HG03520 (cell line): Measurements from ENCODE around the gene TPRKB.
"Not testable (repeated sequence)": the region's sequence is repeated elsewhere in the genome, so short reads cannot be mapped to it uniquely, and the experiment has no call there.

Experiments
- ATAC-seq: cut with Tn5 transposase; IDR thresholded peaks from one replicate; pipeline ENCODE4 v1.9.1; 2021; ENCODE audit warnings: mild to moderate bottlenecking, moderate library complexity; ENCODE audit not compliant: unreplicated experiment

TPRKB gene

GRCh38 chr2:73740767-73741166, 3.6 kb upstream of the TPRKB start:
- ATAC-seq: no peak

- no peak for ATAC-seq
These were observed 2.0 kb upstream of the TPRKB start for GRCh38 chr2:73739101-73739500.

DNA sequence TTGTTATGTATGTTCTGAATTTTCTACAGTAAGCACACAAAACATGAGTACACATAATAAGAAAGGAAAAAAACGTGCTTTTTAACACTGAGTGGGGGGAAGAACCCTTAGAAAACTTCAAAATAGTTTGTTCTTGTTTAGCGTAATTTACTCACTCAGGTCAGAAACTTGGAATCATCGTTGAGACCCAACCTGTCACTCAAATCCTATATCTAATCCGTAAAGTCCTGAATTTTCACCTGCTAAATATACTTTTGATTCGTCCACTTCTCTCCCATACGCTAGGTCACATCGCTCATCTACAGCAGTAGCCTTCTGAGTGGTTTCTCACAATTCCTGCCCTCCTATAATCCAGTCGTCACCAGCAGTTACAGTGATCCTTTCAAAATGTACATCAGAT, 767 bp downstream of the TPRKB start:
- peak; percentile 5 for ATAC-seq

GRCh38 chr2:73730810-73731209, 6.3 kb downstream of the TPRKB start:
- ATAC-seq: no peak

- no peak for ATAC-seq
These were observed 8.4 kb downstream of the TPRKB start for GRCh38 chr2:73728711-73729110.

DNA sequence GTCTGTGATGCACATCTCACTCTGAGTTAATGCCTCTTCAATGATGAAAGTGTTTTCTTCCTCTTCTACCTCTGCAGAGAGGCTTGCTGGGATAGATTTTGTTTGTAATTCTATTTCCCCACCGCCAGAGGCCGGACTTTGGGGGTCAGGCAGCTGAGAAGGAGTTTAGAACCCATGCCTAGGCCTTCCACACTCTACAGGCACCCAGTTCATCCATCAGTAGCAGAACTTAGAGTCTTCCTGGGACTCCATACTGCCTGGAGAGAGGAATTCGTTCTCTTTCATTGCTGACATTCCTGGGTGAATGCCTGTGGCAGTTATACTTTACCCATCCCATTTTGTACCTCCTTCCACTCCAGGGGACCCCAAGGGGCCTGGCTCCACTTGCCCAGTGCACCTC, 9.1 kb downstream of the TPRKB start:
- no peak for ATAC-seq

- not testable (repeated sequence) for ATAC-seq
These were observed 10.5 kb downstream of the TPRKB start for GRCh38 chr2:73726657-73727056.

GRCh38 chr2:73718851-73719621, 18.1 kb downstream of the TPRKB start:
- no peak for ATAC-seq

- ATAC-seq: no peak
These were observed 18.7 kb downstream of the TPRKB start for GRCh38 chr2:73718421-73718820.

- not testable (repeated sequence) for ATAC-seq
These were observed 19.4 kb downstream of the TPRKB start for GRCh38 chr2:73717695-73718094.

DNA sequence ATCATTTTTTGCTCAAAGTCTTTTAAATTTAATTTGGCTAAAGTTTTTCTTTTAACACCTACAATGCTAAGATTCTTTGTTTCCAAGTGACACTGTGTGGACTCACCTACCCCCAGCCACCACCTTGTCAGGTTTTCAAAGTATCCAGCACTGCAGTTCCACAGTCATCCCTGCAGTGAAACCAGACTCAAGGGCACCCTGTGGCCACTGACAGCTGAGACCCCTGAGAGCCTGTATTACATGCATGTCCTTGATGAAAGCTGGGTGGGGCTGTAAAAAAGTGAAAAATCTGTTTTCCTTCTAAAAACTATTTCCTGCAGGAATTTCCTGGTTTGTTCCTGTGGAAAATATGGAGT, 19.9 kb downstream of the TPRKB start:
- no peak for ATAC-seq

GRCh38 chr2:73716543-73717250, 20.4 kb downstream of the TPRKB start:
- ATAC-seq: no peak

DNA sequence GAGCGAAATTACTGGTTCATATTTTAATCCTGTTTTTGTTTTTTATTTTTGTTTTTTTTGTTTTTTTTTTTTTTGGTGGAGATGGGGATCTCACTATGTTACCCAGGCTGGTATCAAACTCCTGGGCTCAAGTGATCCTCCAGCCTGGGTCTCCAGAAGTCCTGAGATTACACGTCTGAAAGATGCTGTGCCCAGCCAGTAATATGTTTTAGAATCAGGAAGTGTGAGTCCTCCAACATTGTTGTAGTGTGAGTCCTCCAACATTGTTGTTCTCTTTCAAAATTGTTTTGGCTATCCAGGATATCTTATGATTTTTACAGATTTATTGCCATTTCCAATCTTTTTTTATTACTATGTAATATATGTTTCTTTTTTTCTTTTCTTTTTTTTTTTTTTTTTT, 23.1 kb downstream of the TPRKB start:
- ATAC-seq: no peak

DNA sequence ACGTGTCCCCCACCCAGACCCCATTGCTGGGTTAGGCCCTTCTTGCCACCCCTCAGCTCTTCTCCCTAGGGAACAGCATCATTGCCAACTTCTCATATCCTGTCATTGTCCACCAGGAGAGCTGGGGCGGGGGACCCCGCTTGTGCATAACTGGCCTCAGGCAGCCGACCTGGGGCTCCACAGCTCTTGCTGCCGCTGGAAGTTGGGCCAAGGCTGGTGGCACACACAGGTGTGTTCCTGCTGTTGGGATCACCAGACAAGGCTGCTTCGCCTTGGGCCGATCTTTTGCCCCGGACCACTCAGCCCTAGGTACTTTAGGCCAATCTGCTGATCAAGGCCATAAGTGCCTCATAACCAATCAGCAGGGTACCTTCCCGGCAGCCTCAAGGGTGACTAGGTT, 28.6 kb downstream of the TPRKB start:
- ATAC-seq: no peak

DNA sequence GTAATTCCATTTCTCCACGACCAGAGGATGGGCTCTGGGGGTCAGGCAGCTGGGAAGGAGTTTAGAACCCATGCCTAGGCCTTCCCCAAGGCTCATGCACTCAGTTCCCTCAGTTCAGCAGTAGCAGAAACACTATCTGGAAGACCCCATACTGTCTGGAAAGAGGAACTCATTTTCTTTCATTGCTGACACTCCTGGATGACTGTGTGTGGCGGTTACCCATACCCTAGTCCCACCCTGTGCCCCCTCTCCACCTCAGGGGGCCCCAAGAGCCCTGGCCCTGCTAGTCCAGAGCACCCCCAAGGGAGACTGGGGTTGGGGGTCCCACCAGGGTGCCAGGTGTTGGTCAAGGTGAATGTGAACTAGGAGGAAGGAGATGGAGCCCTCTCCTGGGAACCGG, 29.5 kb downstream of the TPRKB start:
- ATAC-seq: no peak

GRCh38 chr2:73707058-73707457, 30.1 kb downstream of the TPRKB start:
- no peak for ATAC-seq

- no peak for ATAC-seq
These were observed 32.1 kb downstream of the TPRKB start for GRCh38 chr2:73705091-73705490.

DNA sequence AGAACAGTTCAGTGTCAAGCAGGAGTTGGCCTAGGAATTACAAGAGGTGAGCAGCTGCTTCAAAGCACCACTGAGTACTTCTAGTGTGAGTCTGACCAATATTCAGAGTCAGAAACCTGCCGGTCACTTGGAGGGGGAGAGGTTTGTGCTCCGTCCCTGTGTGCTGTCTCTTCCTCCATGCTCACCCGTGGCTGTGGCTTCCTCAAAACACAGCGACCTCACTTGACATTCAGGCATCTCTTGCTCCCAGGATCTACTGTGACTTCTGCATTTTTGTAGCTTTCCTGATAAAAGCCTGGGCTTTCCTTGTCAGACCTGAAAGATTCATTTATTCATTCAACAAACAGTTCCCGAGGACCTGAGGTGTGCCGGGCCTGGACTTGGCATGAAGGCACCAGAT, 32.9 kb downstream of the TPRKB start:
- no peak for ATAC-seq

GRCh38 chr2:73703675-73704074, 33.5 kb downstream of the TPRKB start:
- no peak for ATAC-seq

DNA sequence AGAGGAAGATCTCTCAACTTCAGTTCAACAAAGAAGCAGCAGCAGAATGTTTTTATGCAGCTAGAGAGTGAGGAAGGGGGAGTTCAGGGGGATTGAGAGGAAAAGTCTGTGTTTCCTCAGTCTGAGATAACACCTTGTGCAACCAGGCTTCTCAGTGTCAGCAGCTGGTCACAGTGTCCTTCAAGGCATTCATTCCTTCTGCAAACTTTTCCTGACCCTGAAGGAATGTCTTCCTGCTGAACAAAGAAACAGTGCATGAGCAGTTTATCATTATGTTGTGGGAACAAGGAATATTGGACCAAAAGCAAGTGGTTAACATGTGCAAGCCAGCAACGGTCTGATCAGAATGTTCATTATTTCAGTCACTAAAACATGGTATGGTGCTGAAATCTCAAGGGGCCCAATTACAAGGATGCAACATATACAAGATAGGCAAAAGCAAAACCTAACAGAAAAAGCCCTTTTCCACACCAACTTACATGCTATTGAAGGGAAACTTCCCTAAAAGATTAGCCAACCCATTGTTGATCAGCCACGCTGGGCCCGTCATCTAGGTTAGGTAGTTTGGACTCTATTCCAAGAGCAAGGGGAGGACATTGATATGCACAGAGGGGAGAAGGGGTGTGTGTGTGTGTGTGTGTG, 34.2 kb downstream of the TPRKB start:
- ATAC-seq: not testable (repeated sequence)

- no peak for ATAC-seq
These were observed 35.0 kb downstream of the TPRKB start for GRCh38 chr2:73701968-73702665.

GRCh38 chr2:73701448-73701765, 35.7 kb downstream of the TPRKB start:
- ATAC-seq: not testable (repeated sequence)
